WTC11 (cell line): ENCODE data around the gene DIDO1. TPM values are rescaled to one million over a fixed set of nuclear protein-coding genes. Genes with fewer than 3 reads are reported as not detected.

Experiments used
- ATAC-seq: fragments of 200-7000 bp; cut with Tn5 transposase; 2 replicates; pipeline ENCODE4 v1.10.0; 2021; ENCODE audit warnings: mild to moderate bottlenecking, moderate library complexity
- CTCF ChIA-PET: fragments of 300-600 bp; sonication (Branson Sonifier 250); formaldehyde crosslinking; loops from one replicate; lab custom pipeline; 2021; ENCODE audit warnings: antibody characterized with exemption; lab: Charles Lee
- POLR2A ChIA-PET: fragments of 350-600 bp; sonication (Branson Sonifier 250); formaldehyde crosslinking; loops from one replicate; lab custom pipeline; 2021; ENCODE audit warnings: antibody characterized with exemption; lab: Charles Lee
- DNase-seq: peaks from one replicate; pipeline ENCODE4 v3.0.0; 2021; ENCODE audit warnings: low spot score
- H3K27ac Mint-ChIP-seq: 2 replicates; pipeline ENCODE4 v1.8.0; 2021; ENCODE audit warnings: mixed read lengths
- H3K27me3 Mint-ChIP-seq: 2 replicates; pipeline ENCODE4 v1.8.0; 2021; ENCODE audit warnings: low read depth, mild to moderate bottlenecking, moderate library complexity, mixed read lengths
- H3K36me3 Mint-ChIP-seq: 2 replicates; pipeline ENCODE4 v1.8.0; 2021; ENCODE audit warnings: mixed read lengths
- H3K4me1 Mint-ChIP-seq: 2 replicates; pipeline ENCODE4 v1.8.0; 2022; ENCODE audit warnings: mixed read lengths
- H3K4me3 Mint-ChIP-seq: 2 replicates; pipeline ENCODE4 v1.8.0; 2021; ENCODE audit warnings: mild to moderate bottlenecking, moderate library complexity, mixed read lengths
- H3K9me3 Mint-ChIP-seq: 2 replicates; pipeline ENCODE4 v1.8.0; 2021; ENCODE audit warnings: mixed read lengths
- CBFB ChIP-seq: sonication (generic); formaldehyde crosslinking; IDR thresholded peaks from 2 replicates; pipeline ENCODE4 v1.8.1; 2022; ENCODE audit warnings: mild to moderate bottlenecking, low read depth, missing genetic modification reagents
- CREM ChIP-seq: sonication (generic); formaldehyde crosslinking; IDR thresholded peaks from 2 replicates; pipeline ENCODE4 v1.8.1; 2022; ENCODE audit warnings: mild to moderate bottlenecking, missing genetic modification reagents, moderate library complexity
- GRHL2 ChIP-seq: fragments of 250-450 bp; sonication (Bioruptor Pico); IDR thresholded peaks from 2 replicates; pipeline ENCODE4 v1.8.0; 2022; ENCODE audit warnings: mild to moderate bottlenecking, moderate library complexity; ENCODE audit not compliant: insufficient replicate concordance, severe bottlenecking
- JUN ChIP-seq: sonication (generic); formaldehyde crosslinking; IDR thresholded peaks from 2 replicates; pipeline ENCODE4 v1.8.0; 2023; ENCODE audit warnings: mild to moderate bottlenecking, missing genetic modification reagents
- KAT7 ChIP-seq: sonication (generic); formaldehyde crosslinking; IDR thresholded peaks from 2 replicates; pipeline ENCODE4 v1.8.1; 2023; ENCODE audit warnings: missing genetic modification reagents, mild to moderate bottlenecking, borderline replicate concordance
- MYBL2 ChIP-seq: sonication (generic); formaldehyde crosslinking; IDR thresholded peaks from 2 replicates; pipeline ENCODE4 v1.8.1; 2023; ENCODE audit warnings: mild to moderate bottlenecking, moderate library complexity, missing genetic modification reagents
- RELA ChIP-seq: sonication (generic); formaldehyde crosslinking; IDR thresholded peaks from 2 replicates; pipeline ENCODE4 v1.8.1; 2022; ENCODE audit warnings: missing genetic modification reagents, mild to moderate bottlenecking, borderline replicate concordance
- RORB ChIP-seq: fragments of 250-450 bp; sonication (Bioruptor Pico); IDR thresholded peaks from 2 replicates; pipeline ENCODE4 v1.9.0; 2021; ENCODE audit warnings: mild to moderate bottlenecking
- TP53 ChIP-seq: sonication (generic); formaldehyde crosslinking; IDR thresholded peaks from 2 replicates; pipeline ENCODE4 v1.8.1; 2023; ENCODE audit warnings: mild to moderate bottlenecking, missing genetic modification reagents
- ZBTB21 ChIP-seq: sonication (generic); formaldehyde crosslinking; IDR thresholded peaks from 2 replicates; pipeline ENCODE4 v1.8.1; 2023; ENCODE audit warnings: mild to moderate bottlenecking, missing genetic modification reagents, borderline replicate concordance
- ZNF138 ChIP-seq: sonication (generic); formaldehyde crosslinking; conservative IDR thresholded peaks from 2 replicates; pipeline ENCODE4 v1.8.1; 2022; ENCODE audit warnings: mild to moderate bottlenecking, moderate library complexity, missing genetic modification reagents
- ZNF219 ChIP-seq: sonication (generic); formaldehyde crosslinking; IDR thresholded peaks from 2 replicates; pipeline ENCODE4 v1.8.0; 2023; ENCODE audit warnings: missing genetic modification reagents, mild to moderate bottlenecking, borderline replicate concordance
- total RNA-seq: library from RNA; stranded (reverse); gene quantifications from 3 replicates; pipeline ENCODE4 v1.2.3, GENCODE V29; 2021
- TF ChIP-seq, protein P1 (sequence below): sonication (generic); formaldehyde crosslinking; IDR thresholded peaks from 2 replicates; pipeline ENCODE4 v1.8.1; 2022; ENCODE audit warnings: low read depth, missing genetic modification reagents, borderline replicate concordance
- TF ChIP-seq, protein P2 (sequence below): fragments of 250-450 bp; sonication (Bioruptor Pico); IDR thresholded peaks from 2 replicates; pipeline ENCODE4 v1.9.0; 2021; ENCODE audit warnings: mild to moderate bottlenecking, borderline replicate concordance
- TF ChIP-seq, protein P3 (sequence below): sonication (generic); formaldehyde crosslinking; IDR thresholded peaks from 2 replicates; pipeline ENCODE4 v1.8.1; 2022; ENCODE audit warnings: mild to moderate bottlenecking, missing genetic modification reagents, moderate library complexity, borderline replicate concordance
- TF ChIP-seq, protein P4 (sequence below): fragments of 200-600 bp; IDR thresholded peaks from 2 replicates; pipeline ENCODE4 v1.8.0; 2022; ENCODE audit warnings: antibody characterized with exemption
- TF ChIP-seq, protein P5 (sequence below): sonication (generic); formaldehyde crosslinking; IDR thresholded peaks from 2 replicates; pipeline ENCODE4 v1.8.1; 2023; ENCODE audit warnings: mild to moderate bottlenecking, moderate library complexity, missing genetic modification reagents
- TF ChIP-seq, protein P6 (sequence below): fragments of 250-450 bp; sonication (Bioruptor Pico); IDR thresholded peaks from 2 replicates; pipeline ENCODE4 v1.9.0; 2021; ENCODE audit warnings: moderate library complexity, mild to moderate bottlenecking, inconsistent platforms, borderline replicate concordance
- TF ChIP-seq, protein P7 (sequence below): sonication (generic); formaldehyde crosslinking; IDR thresholded peaks from 2 replicates; pipeline ENCODE4 v1.8.1; 2022; ENCODE audit warnings: missing genetic modification reagents, borderline replicate concordance

Gene DIDO1
- total RNA-seq, 1 experiment from 2014 or later, result 87.3 TPM

DNA sequence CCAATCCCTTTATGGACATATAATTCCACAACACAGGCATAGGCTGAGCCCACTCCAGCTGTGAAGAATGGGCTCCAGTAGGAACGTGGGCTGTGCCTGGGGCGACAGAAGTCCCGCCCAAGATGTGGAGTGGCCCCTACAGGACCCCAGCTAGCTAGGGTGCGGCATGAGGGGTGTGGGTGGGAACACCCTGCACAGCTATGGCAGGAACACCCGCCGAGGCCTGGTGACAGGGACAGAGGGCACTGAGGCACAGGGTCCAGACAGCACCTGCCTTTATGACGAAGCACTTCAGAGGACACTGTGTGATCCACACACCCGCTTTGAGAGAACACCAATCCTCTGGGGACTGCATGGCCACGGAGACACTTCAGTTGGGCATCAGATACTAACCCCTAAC lies 36.4 kb downstream of the DIDO1 start:
- ChIA-PET CTCF (interaction anchor here (0.5 to 2.9 kb wide), 2 partner anchors 11 to 43 kb away, joined by 3 to 11 read pairs; no protein-coding TSS in a partner anchor), POLR2A (no interaction called here)
- H3K36me3 Mint-ChIP-seq, result peaks cover 82% of the 10 kb centered on the region
- H3K27me3 Mint-ChIP-seq, result no peaks in the 10 kb centered on the region; the same call in 1 of the 2 replicates
- H3K4me1 Mint-ChIP-seq, result peaks cover 22% of the 10 kb centered on the region
- DNase-seq (no peak), ATAC-seq (no peak)
- no peak for TF ChIP-seq ZNF138 (CRISPR knock-in tag)
- TF ChIP-seq GRHL2, result no peak
- TF ChIP-seq, protein P1, sequence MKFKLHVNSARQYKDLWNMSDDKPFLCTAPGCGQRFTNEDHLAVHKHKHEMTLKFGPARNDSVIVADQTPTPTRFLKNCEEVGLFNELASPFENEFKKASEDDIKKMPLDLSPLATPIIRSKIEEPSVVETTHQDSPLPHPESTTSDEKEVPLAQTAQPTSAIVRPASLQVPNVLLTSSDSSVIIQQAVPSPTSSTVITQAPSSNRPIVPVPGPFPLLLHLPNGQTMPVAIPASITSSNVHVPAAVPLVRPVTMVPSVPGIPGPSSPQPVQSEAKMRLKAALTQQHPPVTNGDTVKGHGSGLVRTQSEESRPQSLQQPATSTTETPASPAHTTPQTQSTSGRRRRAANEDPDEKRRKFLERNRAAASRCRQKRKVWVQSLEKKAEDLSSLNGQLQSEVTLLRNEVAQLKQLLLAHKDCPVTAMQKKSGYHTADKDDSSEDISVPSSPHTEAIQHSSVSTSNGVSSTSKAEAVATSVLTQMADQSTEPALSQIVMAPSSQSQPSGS (CRISPR knock-in tag), result no peak
- H3K27ac Mint-ChIP-seq, result no peak overlapping the region
- no peaks in the 10 kb centered on the region for H3K9me3 Mint-ChIP-seq
- H3K4me3 Mint-ChIP-seq, result no peak overlapping the region

DNA sequence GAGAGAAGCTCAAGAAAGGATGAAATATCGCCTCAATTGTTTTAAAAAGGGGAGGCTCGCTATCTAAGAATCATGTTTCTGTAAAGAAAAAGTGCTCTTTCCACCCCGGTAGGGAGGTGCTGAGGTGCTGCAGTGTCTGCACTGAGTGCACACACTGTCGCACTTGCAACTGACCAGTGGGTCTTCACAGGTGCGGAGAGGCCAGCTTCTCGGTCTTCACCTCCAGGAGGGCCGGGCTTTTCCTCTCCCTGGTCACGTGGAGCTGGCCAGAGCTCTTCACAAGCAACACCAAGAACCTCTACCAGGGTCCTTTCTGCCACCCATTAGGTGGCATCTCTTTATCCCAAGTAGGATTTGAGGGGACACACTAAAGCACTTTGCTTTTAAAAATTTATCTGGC lies 36.9 kb downstream of the DIDO1 start:
- TF ChIP-seq CBFB, result no peak
- TF ChIP-seq, protein P2, sequence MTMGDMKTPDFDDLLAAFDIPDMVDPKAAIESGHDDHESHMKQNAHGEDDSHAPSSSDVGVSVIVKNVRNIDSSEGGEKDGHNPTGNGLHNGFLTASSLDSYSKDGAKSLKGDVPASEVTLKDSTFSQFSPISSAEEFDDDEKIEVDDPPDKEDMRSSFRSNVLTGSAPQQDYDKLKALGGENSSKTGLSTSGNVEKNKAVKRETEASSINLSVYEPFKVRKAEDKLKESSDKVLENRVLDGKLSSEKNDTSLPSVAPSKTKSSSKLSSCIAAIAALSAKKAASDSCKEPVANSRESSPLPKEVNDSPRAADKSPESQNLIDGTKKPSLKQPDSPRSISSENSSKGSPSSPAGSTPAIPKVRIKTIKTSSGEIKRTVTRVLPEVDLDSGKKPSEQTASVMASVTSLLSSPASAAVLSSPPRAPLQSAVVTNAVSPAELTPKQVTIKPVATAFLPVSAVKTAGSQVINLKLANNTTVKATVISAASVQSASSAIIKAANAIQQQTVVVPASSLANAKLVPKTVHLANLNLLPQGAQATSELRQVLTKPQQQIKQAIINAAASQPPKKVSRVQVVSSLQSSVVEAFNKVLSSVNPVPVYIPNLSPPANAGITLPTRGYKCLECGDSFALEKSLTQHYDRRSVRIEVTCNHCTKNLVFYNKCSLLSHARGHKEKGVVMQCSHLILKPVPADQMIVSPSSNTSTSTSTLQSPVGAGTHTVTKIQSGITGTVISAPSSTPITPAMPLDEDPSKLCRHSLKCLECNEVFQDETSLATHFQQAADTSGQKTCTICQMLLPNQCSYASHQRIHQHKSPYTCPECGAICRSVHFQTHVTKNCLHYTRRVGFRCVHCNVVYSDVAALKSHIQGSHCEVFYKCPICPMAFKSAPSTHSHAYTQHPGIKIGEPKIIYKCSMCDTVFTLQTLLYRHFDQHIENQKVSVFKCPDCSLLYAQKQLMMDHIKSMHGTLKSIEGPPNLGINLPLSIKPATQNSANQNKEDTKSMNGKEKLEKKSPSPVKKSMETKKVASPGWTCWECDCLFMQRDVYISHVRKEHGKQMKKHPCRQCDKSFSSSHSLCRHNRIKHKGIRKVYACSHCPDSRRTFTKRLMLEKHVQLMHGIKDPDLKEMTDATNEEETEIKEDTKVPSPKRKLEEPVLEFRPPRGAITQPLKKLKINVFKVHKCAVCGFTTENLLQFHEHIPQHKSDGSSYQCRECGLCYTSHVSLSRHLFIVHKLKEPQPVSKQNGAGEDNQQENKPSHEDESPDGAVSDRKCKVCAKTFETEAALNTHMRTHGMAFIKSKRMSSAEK (CRISPR knock-in tag), result no peak
- ChIA-PET CTCF (interaction anchor here (0.5 to 2.9 kb wide), 2 partner anchors 11 to 43 kb away, joined by 3 to 11 read pairs; no protein-coding TSS in a partner anchor), POLR2A (no interaction called here)
- ATAC-seq (no peak), DNase-seq (no peak)
- H3K27ac Mint-ChIP-seq, result no peak overlapping the region
- H3K27me3 Mint-ChIP-seq, result no peaks in the 10 kb centered on the region; the same call in 1 of the 2 replicates
- no peaks in the 10 kb centered on the region for H3K9me3 Mint-ChIP-seq
- peaks cover 78% of the 10 kb centered on the region for H3K36me3 Mint-ChIP-seq
- H3K4me3 Mint-ChIP-seq, result no peak overlapping the region
- H3K4me1 Mint-ChIP-seq, result peaks cover 26% of the 10 kb centered on the region

DNA sequence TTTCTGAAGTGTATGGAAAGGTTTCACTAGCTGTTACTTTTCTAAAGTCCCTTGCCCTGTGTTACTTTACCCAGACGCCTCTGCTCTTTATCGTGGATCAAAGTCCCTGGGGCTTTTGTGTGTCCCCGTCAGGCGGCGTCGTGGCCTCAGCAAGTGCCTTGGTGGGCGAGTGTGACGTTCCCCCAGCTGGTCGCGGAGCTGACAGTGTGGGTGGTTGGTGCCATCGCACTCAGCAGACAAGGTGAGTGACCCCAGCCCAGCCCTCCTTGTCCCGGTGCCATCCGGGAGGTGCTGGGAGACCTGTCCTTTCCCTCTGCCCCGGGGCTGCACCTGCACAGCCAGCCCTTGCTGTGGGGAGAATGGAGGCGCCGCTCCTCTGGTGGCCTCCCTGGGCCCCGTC lies 37.4 kb downstream of the DIDO1 start:
- Mint-ChIP-seq H3K27me3 (no peaks in the 10 kb centered on the region; the same call in 1 of the 2 replicates), H3K27ac (no peak overlapping the region), H3K9me3 (no peaks in the 10 kb centered on the region), H3K4me3 (no peak overlapping the region), H3K36me3 (peaks cover 73% of the 10 kb centered on the region), H3K4me1 (peaks cover 31% of the 10 kb centered on the region)
- POLR2A ChIA-PET, result no interaction called here
- no peak for ATAC-seq
- no peak for DNase-seq
- CTCF ChIA-PET, result interaction anchor here (2.9 kb wide), 1 partner anchor 12 kb away, joined by 11 read pairs; no protein-coding TSS in a partner anchor
- TF ChIP-seq ZBTB21 (CRISPR knock-in tag), result no peak
- no peak for TF ChIP-seq RELA (CRISPR knock-in tag)
- no peak for TF ChIP-seq RORB (CRISPR knock-in tag)
- no peak for TF ChIP-seq KAT7 (CRISPR knock-in tag)
- TF ChIP-seq JUN, result no peak
- TF ChIP-seq, protein P3, sequence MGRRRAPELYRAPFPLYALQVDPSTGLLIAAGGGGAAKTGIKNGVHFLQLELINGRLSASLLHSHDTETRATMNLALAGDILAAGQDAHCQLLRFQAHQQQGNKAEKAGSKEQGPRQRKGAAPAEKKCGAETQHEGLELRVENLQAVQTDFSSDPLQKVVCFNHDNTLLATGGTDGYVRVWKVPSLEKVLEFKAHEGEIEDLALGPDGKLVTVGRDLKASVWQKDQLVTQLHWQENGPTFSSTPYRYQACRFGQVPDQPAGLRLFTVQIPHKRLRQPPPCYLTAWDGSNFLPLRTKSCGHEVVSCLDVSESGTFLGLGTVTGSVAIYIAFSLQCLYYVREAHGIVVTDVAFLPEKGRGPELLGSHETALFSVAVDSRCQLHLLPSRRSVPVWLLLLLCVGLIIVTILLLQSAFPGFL, result no peak
- TF ChIP-seq, protein P4, sequence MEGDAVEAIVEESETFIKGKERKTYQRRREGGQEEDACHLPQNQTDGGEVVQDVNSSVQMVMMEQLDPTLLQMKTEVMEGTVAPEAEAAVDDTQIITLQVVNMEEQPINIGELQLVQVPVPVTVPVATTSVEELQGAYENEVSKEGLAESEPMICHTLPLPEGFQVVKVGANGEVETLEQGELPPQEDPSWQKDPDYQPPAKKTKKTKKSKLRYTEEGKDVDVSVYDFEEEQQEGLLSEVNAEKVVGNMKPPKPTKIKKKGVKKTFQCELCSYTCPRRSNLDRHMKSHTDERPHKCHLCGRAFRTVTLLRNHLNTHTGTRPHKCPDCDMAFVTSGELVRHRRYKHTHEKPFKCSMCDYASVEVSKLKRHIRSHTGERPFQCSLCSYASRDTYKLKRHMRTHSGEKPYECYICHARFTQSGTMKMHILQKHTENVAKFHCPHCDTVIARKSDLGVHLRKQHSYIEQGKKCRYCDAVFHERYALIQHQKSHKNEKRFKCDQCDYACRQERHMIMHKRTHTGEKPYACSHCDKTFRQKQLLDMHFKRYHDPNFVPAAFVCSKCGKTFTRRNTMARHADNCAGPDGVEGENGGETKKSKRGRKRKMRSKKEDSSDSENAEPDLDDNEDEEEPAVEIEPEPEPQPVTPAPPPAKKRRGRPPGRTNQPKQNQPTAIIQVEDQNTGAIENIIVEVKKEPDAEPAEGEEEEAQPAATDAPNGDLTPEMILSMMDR, result no peak
- TF ChIP-seq CREM (CRISPR knock-in tag), result no peak
- TF ChIP-seq TP53 (CRISPR knock-in tag), result no peak
- TF ChIP-seq, protein P5, sequence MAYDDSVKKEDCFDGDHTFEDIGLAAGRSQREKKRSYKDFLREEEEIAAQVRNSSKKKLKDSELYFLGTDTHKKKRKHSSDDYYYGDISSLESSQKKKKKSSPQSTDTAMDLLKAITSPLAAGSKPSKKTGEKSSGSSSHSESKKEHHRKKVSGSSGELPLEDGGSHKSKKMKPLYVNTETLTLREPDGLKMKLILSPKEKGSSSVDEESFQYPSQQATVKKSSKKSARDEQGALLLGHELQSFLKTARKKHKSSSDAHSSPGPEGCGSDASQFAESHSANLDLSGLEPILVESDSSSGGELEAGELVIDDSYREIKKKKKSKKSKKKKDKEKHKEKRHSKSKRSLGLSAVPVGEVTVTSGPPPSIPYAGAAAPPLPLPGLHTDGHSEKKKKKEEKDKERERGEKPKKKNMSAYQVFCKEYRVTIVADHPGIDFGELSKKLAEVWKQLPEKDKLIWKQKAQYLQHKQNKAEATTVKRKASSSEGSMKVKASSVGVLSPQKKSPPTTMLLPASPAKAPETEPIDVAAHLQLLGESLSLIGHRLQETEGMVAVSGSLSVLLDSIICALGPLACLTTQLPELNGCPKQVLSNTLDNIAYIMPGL (CRISPR knock-in tag), result no peak
- TF ChIP-seq, protein P6, sequence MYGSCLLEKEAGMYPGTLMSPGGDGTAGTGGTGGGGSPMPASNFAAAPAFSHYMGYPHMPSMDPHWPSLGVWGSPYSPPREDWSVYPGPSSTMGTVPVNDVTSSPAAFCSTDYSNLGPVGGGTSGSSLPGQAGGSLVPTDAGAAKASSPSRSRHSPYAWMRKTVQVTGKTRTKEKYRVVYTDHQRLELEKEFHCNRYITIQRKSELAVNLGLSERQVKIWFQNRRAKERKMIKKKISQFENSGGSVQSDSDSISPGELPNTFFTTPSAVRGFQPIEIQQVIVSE (CRISPR knock-in tag), result no peak
- no peak for TF ChIP-seq MYBL2 (CRISPR knock-in tag)
- TF ChIP-seq, protein P7, sequence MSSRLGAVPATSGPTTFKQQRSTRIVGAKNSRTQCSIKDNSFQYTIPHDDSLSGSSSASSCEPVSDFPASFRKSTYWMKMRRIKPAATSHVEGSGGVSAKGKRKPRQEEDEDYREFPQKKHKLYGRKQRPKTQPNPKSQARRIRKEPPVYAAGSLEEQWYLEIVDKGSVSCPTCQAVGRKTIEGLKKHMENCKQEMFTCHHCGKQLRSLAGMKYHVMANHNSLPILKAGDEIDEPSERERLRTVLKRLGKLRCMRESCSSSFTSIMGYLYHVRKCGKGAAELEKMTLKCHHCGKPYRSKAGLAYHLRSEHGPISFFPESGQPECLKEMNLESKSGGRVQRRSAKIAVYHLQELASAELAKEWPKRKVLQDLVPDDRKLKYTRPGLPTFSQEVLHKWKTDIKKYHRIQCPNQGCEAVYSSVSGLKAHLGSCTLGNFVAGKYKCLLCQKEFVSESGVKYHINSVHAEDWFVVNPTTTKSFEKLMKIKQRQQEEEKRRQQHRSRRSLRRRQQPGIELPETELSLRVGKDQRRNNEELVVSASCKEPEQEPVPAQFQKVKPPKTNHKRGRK (CRISPR knock-in tag), result no peak
- no peak for TF ChIP-seq ZNF219 (CRISPR knock-in tag)
